WTC11 (cell line): ENCODE measurements around the gene MARCHF10.
"Not testable (repeated sequence)": the region's sequence is repeated elsewhere in the genome, so short reads cannot be mapped to it uniquely, and the experiment has no call there.

ENCODE experiments used
- NFYB ChIP-seq: sonication (generic); formaldehyde crosslinking; conservative IDR thresholded peaks from 2 replicates; pipeline ENCODE4 v1.8.0; 2022; ENCODE audit warnings: low read depth, missing genetic modification reagents
- TF ChIP-seq, protein P1 (sequence below): fragments of 200-600 bp; IDR thresholded peaks from 2 replicates; pipeline ENCODE4 v1.8.0; 2022; ENCODE audit warnings: antibody characterized with exemption

DNA sequence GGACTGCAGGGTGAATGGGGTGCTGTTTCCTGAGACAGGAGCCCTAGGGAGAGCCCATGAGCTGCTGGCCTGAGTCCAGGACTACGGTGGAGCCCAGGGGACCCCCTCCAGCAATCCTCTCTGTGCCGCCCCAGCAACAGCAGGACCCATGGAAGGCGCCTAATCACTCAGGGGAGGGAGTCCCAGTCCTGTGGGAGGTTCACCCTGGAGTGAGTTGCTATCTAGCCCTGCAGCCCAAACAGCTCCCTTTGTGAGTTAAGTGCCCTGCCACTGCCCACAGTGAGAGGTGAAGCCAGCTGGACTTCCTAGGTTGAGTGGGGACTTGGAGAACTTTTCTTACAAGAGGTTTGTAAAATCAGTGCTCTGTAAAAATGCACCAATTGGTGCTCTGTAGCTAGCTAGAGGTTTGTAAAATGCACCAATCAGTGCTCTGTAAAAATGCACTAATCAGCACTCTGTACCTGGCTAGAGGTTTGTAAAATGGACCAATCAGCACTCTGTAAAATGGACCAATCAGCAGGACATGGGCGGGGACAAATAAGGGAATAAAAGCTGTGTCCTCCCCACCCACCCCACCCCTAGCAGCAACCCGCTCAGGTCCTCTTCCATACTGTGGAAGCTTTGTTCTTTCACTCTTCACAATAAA is 112.9 kb downstream of the MARCHF10 start:
- TF ChIP-seq, protein P1, sequence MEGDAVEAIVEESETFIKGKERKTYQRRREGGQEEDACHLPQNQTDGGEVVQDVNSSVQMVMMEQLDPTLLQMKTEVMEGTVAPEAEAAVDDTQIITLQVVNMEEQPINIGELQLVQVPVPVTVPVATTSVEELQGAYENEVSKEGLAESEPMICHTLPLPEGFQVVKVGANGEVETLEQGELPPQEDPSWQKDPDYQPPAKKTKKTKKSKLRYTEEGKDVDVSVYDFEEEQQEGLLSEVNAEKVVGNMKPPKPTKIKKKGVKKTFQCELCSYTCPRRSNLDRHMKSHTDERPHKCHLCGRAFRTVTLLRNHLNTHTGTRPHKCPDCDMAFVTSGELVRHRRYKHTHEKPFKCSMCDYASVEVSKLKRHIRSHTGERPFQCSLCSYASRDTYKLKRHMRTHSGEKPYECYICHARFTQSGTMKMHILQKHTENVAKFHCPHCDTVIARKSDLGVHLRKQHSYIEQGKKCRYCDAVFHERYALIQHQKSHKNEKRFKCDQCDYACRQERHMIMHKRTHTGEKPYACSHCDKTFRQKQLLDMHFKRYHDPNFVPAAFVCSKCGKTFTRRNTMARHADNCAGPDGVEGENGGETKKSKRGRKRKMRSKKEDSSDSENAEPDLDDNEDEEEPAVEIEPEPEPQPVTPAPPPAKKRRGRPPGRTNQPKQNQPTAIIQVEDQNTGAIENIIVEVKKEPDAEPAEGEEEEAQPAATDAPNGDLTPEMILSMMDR, result not testable (repeated sequence)
- TF ChIP-seq NFYB, result not testable (repeated sequence)
